T-helper 2 cell treated with Interferon-gamma antibody and Interleukin-4, amounts not matched to agents 100 ng/mL and 5 ng/mL, for 36 hours (primary cell): Measurements from ENCODE around the gene LASP1. TPM values are rescaled to one million over a fixed set of nuclear protein-coding genes. Genes with fewer than 3 reads are reported as not detected.

Experiments
- total RNA-seq: library from RNA; stranded (reverse); gene quantifications from 2 replicates; pipeline ENCODE4 v1.2.3, GENCODE V29; 2022

The LASP1 gene
- total RNA-seq, 1 donor from 2014 or later: 166 TPM

Other genes with a start within 250 kb of the LASP1 start
- gene EPOP, start 195.1 kb upstream of the LASP1 start, total RNA-seq: 7.2 and 7.3 TPM in 2 replicates
- gene MLLT6, start 164.8 kb upstream of the LASP1 start, total RNA-seq: 207 and 213 TPM in 2 replicates
- gene CISD3, start 139.7 kb upstream of the LASP1 start, total RNA-seq: 47.0 and 47.5 TPM in 2 replicates
- 1.7 and 2.2 TPM in 2 replicates for gene PCGF2, start 121.7 kb upstream of the LASP1 start, total RNA-seq
- gene PSMB3, start 117.3 kb upstream of the LASP1 start, total RNA-seq: 277 and 284 TPM in 2 replicates
- gene PIP4K2B, start 70.5 kb upstream of the LASP1 start, total RNA-seq: 40.6 and 41.4 TPM in 2 replicates
- gene CWC25, start 44.7 kb upstream of the LASP1 start, total RNA-seq: 29.8 and 32.8 TPM in 2 replicates
- gene RPL23, start 16.3 kb upstream of the LASP1 start, total RNA-seq: 1,220 and 1,230 TPM in 2 replicates
- not detected in 2 replicates for gene FBXO47, start 97.3 kb downstream of the LASP1 start, total RNA-seq